Tibial nerve (tissue), 3 donors: Measurements from ENCODE around the gene PHLPP1.

Experiments
- POLR2A ChIP-seq, 2 donors: fragments of 450-650 bp; IDR thresholded peaks; one replicate each; pipeline ENCODE4 v1.6.1; 2017; ENCODE audit warnings: antibody characterized with exemption in 2 of 2, mild to moderate bottlenecking in 2 of 2, moderate library complexity in 2 of 2
- TF ChIP-seq, protein P1 (sequence below), 5 experiments: fragments of 200-600 bp in 3 of 5; fragments of 450-650 bp in 2 of 5; sonication (generic) in 3 of 5; IDR thresholded peaks; one replicate each; pipeline ENCODE4 v1.5.1; 2016 to 2019; ENCODE audit warnings: antibody characterized with exemption in 5 of 5, mild to moderate bottlenecking in 3 of 5, moderate library complexity in 2 of 5

DNA sequence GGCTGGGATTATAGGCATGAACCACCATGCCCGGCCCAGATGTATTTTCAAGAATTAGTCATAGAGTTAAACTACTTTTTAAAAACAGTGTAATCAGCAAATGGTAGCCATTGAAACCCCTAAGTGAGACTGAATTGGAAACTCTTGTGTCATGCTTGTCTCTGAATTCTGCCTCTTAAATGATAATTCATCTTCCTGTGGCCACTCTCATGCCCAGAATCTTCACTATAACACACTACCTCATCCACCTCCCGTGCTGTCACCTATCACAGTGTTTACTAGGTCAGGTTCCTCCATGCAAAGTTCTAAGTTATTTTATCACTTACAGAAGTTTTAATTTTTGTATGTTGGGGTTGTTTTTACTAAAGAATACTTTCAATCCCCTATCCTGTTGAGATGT is 197.5 kb downstream of the PHLPP1 start:
- TF ChIP-seq, protein P1, sequence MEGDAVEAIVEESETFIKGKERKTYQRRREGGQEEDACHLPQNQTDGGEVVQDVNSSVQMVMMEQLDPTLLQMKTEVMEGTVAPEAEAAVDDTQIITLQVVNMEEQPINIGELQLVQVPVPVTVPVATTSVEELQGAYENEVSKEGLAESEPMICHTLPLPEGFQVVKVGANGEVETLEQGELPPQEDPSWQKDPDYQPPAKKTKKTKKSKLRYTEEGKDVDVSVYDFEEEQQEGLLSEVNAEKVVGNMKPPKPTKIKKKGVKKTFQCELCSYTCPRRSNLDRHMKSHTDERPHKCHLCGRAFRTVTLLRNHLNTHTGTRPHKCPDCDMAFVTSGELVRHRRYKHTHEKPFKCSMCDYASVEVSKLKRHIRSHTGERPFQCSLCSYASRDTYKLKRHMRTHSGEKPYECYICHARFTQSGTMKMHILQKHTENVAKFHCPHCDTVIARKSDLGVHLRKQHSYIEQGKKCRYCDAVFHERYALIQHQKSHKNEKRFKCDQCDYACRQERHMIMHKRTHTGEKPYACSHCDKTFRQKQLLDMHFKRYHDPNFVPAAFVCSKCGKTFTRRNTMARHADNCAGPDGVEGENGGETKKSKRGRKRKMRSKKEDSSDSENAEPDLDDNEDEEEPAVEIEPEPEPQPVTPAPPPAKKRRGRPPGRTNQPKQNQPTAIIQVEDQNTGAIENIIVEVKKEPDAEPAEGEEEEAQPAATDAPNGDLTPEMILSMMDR (IDR thresholded peaks at IDR 0.05): no peak
- TF ChIP-seq POLR2A (IDR thresholded peaks at IDR 0.05): no peak
